ENCODE results near the gene TBX5.

Gene TBX5

GRCh38 chr12:114404083-114404925, 1.6 kb downstream of the TBX5 start:
- Mint-ChIP-seq H3K4me3 (no peak overlapping the region), H3K9me3 (peaks cover 2% of the 10 kb centered on the region), H3K4me1 (peaks cover 2% of the 10 kb centered on the region), H3K27ac (no peak overlapping the region), H3K36me3 (peaks cover 2% of the 10 kb centered on the region), H3K27me3 (peaks cover 33% of the 10 kb centered on the region)
- no peak for DNase-seq (ENCODE audit: low spot score in 2 of 2)
- ATAC-seq (ENCODE audit: low read depth): no peak

GRCh38 chr12:114403690-114404066, 2.3 kb downstream of the TBX5 start:
- peaks cover 32% of the 10 kb centered on the region for H3K27me3 Mint-ChIP-seq
- DNase-seq (ENCODE audit: low spot score in 2 of 2): no peak
- H3K27ac Mint-ChIP-seq: no peak overlapping the region

GRCh38 chr12:114403011-114403689, 2.8 kb downstream of the TBX5 start:
- DNase-seq (ENCODE audit: low spot score in 2 of 2) (no peak), ATAC-seq (ENCODE audit: low read depth) (no peak)
- Mint-ChIP-seq H3K4me1 (peaks cover 3% of the 10 kb centered on the region), H3K27ac (no peak overlapping the region), H3K36me3 (peaks cover 2% of the 10 kb centered on the region), H3K4me3 (no peak overlapping the region), H3K9me3 (peaks cover 2% of the 10 kb centered on the region), H3K27me3 (peaks cover 29% of the 10 kb centered on the region)

More at GRCh38 chr12:114403690-114404066, 2.3 kb downstream of the TBX5 start:
- no peak for ATAC-seq (ENCODE audit: low read depth)
- Mint-ChIP-seq H3K9me3 (peaks cover 2% of the 10 kb centered on the region), H3K4me3 (no peak overlapping the region), H3K4me1 (peaks cover 2% of the 10 kb centered on the region), H3K36me3 (peaks cover 2% of the 10 kb centered on the region)

GRCh38 chr12:114402084-114402717, 3.7 kb downstream of the TBX5 start:
- Mint-ChIP-seq H3K9me3 (peaks cover 2% of the 10 kb centered on the region), H3K36me3 (peaks cover 2% of the 10 kb centered on the region), H3K27me3 (peaks cover 30% of the 10 kb centered on the region), H3K4me3 (no peak overlapping the region), H3K4me1 (peaks cover 5% of the 10 kb centered on the region), H3K27ac (no peak overlapping the region)
- DNase-seq (ENCODE audit: low spot score in 2 of 2): no peak
- ATAC-seq (ENCODE audit: low read depth): no peak

GRCh38 chr12:114401328-114402083, 4.4 kb downstream of the TBX5 start:
- ATAC-seq (ENCODE audit: low read depth): no peak
- Mint-ChIP-seq H3K27ac (no peak overlapping the region), H3K27me3 (peaks cover 30% of the 10 kb centered on the region), H3K4me3 (no peak overlapping the region), H3K36me3 (peaks cover 2% of the 10 kb centered on the region), H3K4me1 (peaks cover 5% of the 10 kb centered on the region), H3K9me3 (peaks cover 2% of the 10 kb centered on the region)
- no peak for DNase-seq (ENCODE audit: low spot score in 2 of 2)

GRCh38 chr12:114400925-114401324, 5.0 kb downstream of the TBX5 start:
- Mint-ChIP-seq H3K4me3 (no peak overlapping the region), H3K27ac (no peak overlapping the region), H3K36me3 (peaks cover 2% of the 10 kb centered on the region), H3K9me3 (no peaks in the 10 kb centered on the region), H3K4me1 (peaks cover 3% of the 10 kb centered on the region), H3K27me3 (peaks cover 26% of the 10 kb centered on the region)
- ATAC-seq (ENCODE audit: low read depth) (no peak), DNase-seq (ENCODE audit: low spot score in 2 of 2) (no peak)

GRCh38 chr12:114400361-114400811, 5.6 kb downstream of the TBX5 start:
- no peak for DNase-seq (ENCODE audit: low spot score in 2 of 2)
- no peak overlapping the region for H3K27ac Mint-ChIP-seq
- H3K27me3 Mint-ChIP-seq: peaks cover 24% of the 10 kb centered on the region
- H3K4me3 Mint-ChIP-seq: no peak overlapping the region
- H3K36me3 Mint-ChIP-seq: peaks cover 2% of the 10 kb centered on the region
- H3K9me3 Mint-ChIP-seq: no peaks in the 10 kb centered on the region
- ATAC-seq (ENCODE audit: low read depth): no peak
- peaks cover 3% of the 10 kb centered on the region for H3K4me1 Mint-ChIP-seq

- peaks cover 2% of the 10 kb centered on the region for H3K36me3 Mint-ChIP-seq
- peaks cover 3% of the 10 kb centered on the region for H3K4me1 Mint-ChIP-seq
- H3K4me3 Mint-ChIP-seq: no peak overlapping the region
- DNase-seq (ENCODE audit: low spot score in 2 of 2) (no peak), ATAC-seq (ENCODE audit: low read depth) (no peak)
- no peak overlapping the region for H3K27ac Mint-ChIP-seq
- H3K27me3 Mint-ChIP-seq: peaks cover 24% of the 10 kb centered on the region
- no peaks in the 10 kb centered on the region for H3K9me3 Mint-ChIP-seq
Observed at GRCh38 chr12:114399664-114400211, 6.2 kb downstream of the TBX5 start.

- no peak overlapping the region for H3K4me3 Mint-ChIP-seq
- H3K27ac Mint-ChIP-seq: no peak overlapping the region
- peaks cover 2% of the 10 kb centered on the region for H3K36me3 Mint-ChIP-seq
- DNase-seq (ENCODE audit: low spot score in 2 of 2): no peak
- ATAC-seq (ENCODE audit: low read depth): no peak
- peaks cover 25% of the 10 kb centered on the region for H3K27me3 Mint-ChIP-seq
- H3K4me1 Mint-ChIP-seq: peaks cover 3% of the 10 kb centered on the region
- H3K9me3 Mint-ChIP-seq: no peaks in the 10 kb centered on the region
Observed at GRCh38 chr12:114397978-114398881, 7.7 kb downstream of the TBX5 start.

GRCh38 chr12:114396869-114397719, 8.8 kb downstream of the TBX5 start:
- H3K27ac Mint-ChIP-seq: no peak overlapping the region

GRCh38 chr12:114396153-114396868, 9.6 kb downstream of the TBX5 start:
- Mint-ChIP-seq H3K27me3 (peaks cover 22% of the 10 kb centered on the region), H3K9me3 (no peaks in the 10 kb centered on the region), H3K27ac (no peak overlapping the region), H3K36me3 (no peaks in the 10 kb centered on the region), H3K4me3 (no peak overlapping the region), H3K4me1 (peaks cover 3% of the 10 kb centered on the region)
- ATAC-seq (ENCODE audit: low read depth): no peak
- DNase-seq (ENCODE audit: low spot score in 2 of 2): no peak

More at GRCh38 chr12:114396869-114397719, 8.8 kb downstream of the TBX5 start:
- DNase-seq (ENCODE audit: low spot score in 2 of 2) (no peak), ATAC-seq (ENCODE audit: low read depth) (no peak)
- peaks cover 28% of the 10 kb centered on the region for H3K27me3 Mint-ChIP-seq
- H3K4me1 Mint-ChIP-seq: peaks cover 3% of the 10 kb centered on the region
- H3K4me3 Mint-ChIP-seq: no peak overlapping the region
- no peaks in the 10 kb centered on the region for H3K9me3 Mint-ChIP-seq
- H3K36me3 Mint-ChIP-seq: peaks cover 2% of the 10 kb centered on the region
